T-helper 17 cell (primary cell): Measurements from ENCODE around the gene MLIP. TPM values are rescaled to one million over a fixed set of nuclear protein-coding genes. Genes with fewer than 3 reads are reported as not detected.

ENCODE experiments used
- ATAC-seq: fragments of 150-1000 bp; cut with Tn5 transposase; 2 replicates; pipeline ENCODE4 v1.10.0; 2021; ENCODE audit warnings: mild to moderate bottlenecking, moderate library complexity
- DNase-seq, 3 donors: peaks; one replicate each; pipeline versions ENCODE4 v3.0.0 to v3.0.0-alpha.2; 2020 to 2021
- H3K9me3 ChIP-seq: one replicate; pipeline ENCODE4 v1.7.0; 2013; ENCODE audit warnings: low read length, mild to moderate bottlenecking; ENCODE audit not compliant: control insufficient read depth, poor library complexity, severe bottlenecking
- H3K27ac Mint-ChIP-seq: one replicate; pipeline ENCODE4 v1.8.0; 2022; ENCODE audit warnings: mild to moderate bottlenecking, moderate library complexity, mixed read lengths
- H3K27me3 Mint-ChIP-seq: one replicate; pipeline ENCODE4 v1.8.0; 2022; ENCODE audit warnings: mixed read lengths
- H3K36me3 Mint-ChIP-seq: one replicate; pipeline ENCODE4 v1.8.0; 2022; ENCODE audit warnings: low read depth, mixed read lengths
- H3K4me1 Mint-ChIP-seq: one replicate; pipeline ENCODE4 v1.8.0; 2022; ENCODE audit warnings: mild to moderate bottlenecking, mixed read lengths
- H3K4me3 Mint-ChIP-seq: one replicate; pipeline ENCODE4 v1.8.0; 2022; ENCODE audit warnings: mild to moderate bottlenecking, moderate library complexity, mixed read lengths
- total RNA-seq, 4 donors: library from RNA in 2 of 4; stranded (reverse) in 2 of 4; gene quantifications; one replicate each; pipeline ENCODE4 v1.2.3 and lab custom pipeline; 2022 to 2026

MLIP gene
- total RNA-seq, 2 donors from 2014 or later, result not detected

DNA sequence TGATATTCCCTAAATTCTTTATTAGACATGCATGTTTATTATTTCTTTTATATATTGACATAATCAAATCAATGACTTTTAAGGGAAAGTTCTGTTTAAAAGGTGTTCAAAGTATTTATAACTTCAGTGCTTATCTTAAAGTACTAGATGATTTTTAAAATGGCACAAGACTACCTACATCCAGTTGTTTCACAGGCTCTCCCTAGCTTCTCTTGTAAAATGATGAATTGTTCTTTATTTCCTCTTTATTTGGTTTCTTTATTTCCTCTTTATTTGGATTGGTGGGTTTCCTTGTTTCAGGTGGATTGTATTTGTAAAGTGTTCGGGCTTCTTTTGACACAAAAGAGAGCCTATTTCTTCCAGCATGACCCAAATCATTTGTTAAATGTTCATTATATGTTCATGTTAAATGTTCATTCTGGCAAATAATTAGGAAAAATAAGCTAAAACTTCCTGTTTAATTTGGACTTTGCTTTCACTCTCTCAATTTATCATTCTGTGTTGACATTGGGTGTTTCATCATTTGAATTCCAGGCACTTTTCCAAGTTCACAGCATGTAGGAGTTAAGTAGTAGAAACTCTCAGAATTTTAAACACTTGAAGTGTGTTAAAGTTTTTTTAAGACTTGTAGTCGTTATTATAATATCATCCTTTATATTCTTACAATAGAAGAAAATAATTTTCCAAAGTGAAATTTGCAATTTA, 24.6 kb downstream of the MLIP start:
- H3K27ac Mint-ChIP-seq, result no peak overlapping the region
- ATAC-seq, result no peak

DNA sequence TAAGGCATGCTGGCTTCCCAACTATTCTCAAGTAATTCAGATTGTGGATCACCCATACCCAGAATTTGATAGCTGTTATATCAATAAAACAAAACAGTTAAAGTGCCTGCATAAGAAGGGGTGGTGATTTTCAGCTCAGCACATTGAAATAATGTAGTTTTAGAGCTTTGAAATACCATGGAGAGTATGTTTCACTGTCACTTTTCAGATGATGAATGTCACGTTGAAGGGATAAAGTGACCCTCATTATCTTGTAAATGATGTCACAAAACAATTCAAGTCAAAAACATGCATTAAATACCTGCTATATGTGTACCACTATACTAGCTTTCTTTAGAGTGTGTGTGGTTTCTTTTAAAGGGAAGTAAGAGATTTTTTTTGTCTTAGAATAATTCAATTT, 27.6 kb downstream of the MLIP start:
- no peak for ATAC-seq
- Mint-ChIP-seq H3K27ac (no peak overlapping the region), H3K27me3 (no peaks in the 10 kb centered on the region), H3K4me1 (no peaks in the 10 kb centered on the region), H3K4me3 (no peak overlapping the region), H3K36me3 (no peaks in the 10 kb centered on the region)
- DNase-seq, result no peak
- H3K9me3 ChIP-seq, result no peaks in the 10 kb centered on the region

More for the DNA sequence above, 24.6 kb downstream of the MLIP start:
- Mint-ChIP-seq H3K4me1 (no peaks in the 10 kb centered on the region), H3K36me3 (no peaks in the 10 kb centered on the region), H3K4me3 (no peak overlapping the region), H3K27me3 (no peaks in the 10 kb centered on the region)
- H3K9me3 ChIP-seq, result no peaks in the 10 kb centered on the region
- no peak for DNase-seq

DNA sequence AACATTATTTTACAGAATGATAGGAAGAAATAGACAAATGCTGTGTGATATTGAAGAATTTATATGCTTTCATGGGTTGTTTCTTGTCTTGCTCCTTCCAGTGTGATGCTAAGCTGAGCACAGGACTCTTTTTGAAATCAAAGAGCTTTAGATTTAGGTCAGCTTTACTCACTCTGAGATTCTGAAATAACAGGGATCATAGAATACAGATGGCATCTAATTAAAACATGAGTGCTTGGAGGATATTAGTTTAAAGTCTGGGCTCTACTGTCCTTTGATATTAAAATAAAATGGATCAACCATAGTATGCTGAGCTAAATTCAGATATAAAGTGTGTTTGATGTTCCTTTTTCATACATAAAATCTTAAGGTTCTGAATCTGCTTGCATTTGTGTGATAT, 29.6 kb downstream of the MLIP start:
- no peak overlapping the region for H3K27ac Mint-ChIP-seq
- no peaks in the 10 kb centered on the region for H3K36me3 Mint-ChIP-seq
- no peaks in the 10 kb centered on the region for H3K27me3 Mint-ChIP-seq
- ATAC-seq (no peak), DNase-seq (no peak)
- H3K9me3 ChIP-seq, result no peaks in the 10 kb centered on the region
- H3K4me3 Mint-ChIP-seq, result no peak overlapping the region
- H3K4me1 Mint-ChIP-seq, result no peaks in the 10 kb centered on the region

DNA sequence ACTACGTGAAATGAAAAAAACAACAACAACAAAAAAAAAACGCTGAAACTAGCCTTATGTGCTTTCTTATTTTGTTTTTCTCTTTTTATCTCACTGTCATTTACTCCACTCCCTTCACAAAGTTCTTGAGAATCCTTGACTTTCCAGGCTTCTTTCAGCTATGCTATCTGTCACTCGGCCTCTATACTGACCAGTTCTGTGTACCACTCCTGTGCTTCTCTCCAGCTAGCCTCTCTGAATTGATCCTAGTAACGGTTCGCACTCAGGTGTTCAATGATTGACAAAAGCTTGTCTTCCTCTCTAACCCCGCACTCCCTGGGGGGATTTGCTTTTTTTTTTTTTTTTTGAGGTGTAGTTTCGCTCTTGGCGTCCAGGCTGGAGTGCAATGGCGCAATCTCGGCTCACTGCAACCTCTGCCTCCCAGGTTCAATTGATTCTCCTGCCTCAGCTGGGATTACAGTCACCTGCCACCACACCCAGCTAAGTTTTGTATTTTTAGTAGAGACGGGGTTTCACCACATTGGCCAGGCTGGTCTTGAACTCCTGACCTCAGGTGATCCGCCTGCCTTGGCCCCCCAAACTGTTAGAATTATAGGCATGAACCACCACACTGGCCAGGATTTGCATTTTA, 31.8 kb downstream of the MLIP start:
- ATAC-seq (no peak), DNase-seq (no peak)
- Mint-ChIP-seq H3K4me3 (no peak overlapping the region), H3K4me1 (no peaks in the 10 kb centered on the region), H3K27me3 (no peaks in the 10 kb centered on the region), H3K36me3 (no peaks in the 10 kb centered on the region), H3K27ac (no peak overlapping the region)
- H3K9me3 ChIP-seq, result no peaks in the 10 kb centered on the region

DNA sequence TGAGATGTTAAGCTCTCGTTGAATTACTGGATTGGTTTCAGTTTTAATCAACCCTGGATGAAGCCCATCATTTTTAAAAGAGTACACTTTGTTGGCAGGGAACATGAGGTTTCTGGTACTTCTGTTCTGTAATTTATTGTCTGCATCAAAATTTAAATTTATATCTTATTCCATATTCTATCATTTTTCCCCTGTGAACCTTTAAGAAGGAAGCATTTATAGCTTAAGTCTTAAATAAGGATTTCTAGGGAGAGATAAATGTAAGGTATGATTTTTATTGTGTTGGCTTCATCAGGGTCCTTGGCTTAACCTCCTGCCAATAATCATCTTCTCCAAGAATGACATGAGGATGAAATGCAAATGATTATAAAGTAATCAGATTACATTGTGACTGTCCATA, 40.6 kb downstream of the MLIP start:
- ATAC-seq, result no peak
- Mint-ChIP-seq H3K27me3 (no peaks in the 10 kb centered on the region), H3K36me3 (no peaks in the 10 kb centered on the region)

DNA sequence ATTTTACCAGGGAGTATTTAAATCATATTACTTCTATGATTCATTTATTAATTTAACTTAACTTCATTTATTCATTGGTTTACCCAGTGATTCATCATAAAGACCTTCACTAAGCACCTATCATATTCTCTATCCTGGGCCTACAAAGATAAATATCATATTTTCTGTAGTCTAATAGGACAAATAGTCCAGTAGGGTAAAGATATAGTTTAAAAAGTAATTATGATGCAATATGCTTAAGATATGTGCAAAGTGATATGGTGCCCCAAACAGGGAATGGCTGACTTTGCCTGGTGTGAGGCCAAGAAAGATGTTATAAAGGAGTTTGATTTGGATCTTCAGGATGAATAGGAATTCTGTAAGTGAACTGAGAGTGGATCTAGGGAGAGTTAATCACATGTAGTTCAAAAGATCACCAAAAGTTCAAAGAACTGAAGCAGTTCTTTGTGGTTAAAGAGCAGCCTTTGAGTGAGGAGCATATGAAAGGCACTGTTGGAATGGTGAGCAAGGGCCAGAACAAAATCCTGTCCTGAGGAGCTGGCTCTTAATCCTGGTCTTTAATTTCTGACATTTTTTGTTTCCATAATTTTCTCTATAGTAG, 45.5 kb downstream of the MLIP start:
- H3K9me3 ChIP-seq, result no peaks in the 10 kb centered on the region
- DNase-seq (no peak), ATAC-seq (no peak)
- no peaks in the 10 kb centered on the region for H3K36me3 Mint-ChIP-seq
- no peaks in the 10 kb centered on the region for H3K27me3 Mint-ChIP-seq
- H3K27ac Mint-ChIP-seq, result no peak overlapping the region
- H3K4me1 Mint-ChIP-seq, result no peaks in the 10 kb centered on the region
- no peak overlapping the region for H3K4me3 Mint-ChIP-seq

More for the DNA sequence above, 40.6 kb downstream of the MLIP start:
- no peak overlapping the region for H3K4me3 Mint-ChIP-seq
- H3K4me1 Mint-ChIP-seq, result no peaks in the 10 kb centered on the region
- DNase-seq, result no peak
- no peaks in the 10 kb centered on the region for H3K9me3 ChIP-seq
- no peak overlapping the region for H3K27ac Mint-ChIP-seq

DNA sequence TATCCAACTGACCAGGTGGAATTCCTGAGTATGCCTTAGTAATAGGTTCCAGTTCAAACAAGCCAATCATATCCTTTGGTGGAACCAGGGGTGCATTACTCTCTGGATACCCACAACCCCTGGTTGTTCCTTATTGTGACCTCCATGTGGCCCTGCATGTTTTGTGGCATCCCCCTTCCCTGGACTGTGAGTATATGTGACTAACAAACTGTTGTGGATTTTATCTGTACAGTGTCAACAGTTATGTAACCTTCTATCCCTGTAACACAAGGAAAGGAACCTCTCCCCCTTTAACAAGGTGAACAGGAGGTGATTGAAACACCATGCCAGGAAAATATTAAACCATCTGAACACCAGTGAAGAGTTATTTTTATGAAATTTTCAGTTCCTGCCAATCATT, 46.2 kb downstream of the MLIP start:
- DNase-seq, result no peak
- no peak for ATAC-seq
- no peaks in the 10 kb centered on the region for H3K9me3 ChIP-seq
- no peaks in the 10 kb centered on the region for H3K27me3 Mint-ChIP-seq
- no peaks in the 10 kb centered on the region for H3K36me3 Mint-ChIP-seq
- no peak overlapping the region for H3K4me3 Mint-ChIP-seq
- H3K4me1 Mint-ChIP-seq, result no peaks in the 10 kb centered on the region
- no peak overlapping the region for H3K27ac Mint-ChIP-seq

DNA sequence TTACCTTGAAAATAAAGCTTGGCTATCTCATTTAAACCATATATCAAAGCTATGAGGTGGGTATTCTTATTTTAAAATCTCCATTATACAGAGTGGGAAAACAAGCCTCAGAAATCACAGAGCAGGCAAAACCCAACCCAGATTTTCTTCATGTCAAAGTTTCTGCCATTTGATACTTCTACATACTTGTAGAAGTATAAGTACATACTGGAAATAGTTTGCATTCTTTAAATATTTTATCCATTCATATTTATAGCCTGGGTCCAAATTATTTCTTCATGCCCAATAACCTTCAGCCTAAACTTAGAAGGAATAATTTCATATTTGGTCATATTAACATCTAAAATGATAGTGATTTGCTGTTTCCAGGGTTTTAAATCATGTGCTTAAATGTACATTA, 61.8 kb downstream of the MLIP start:
- DNase-seq, result no peak
- Mint-ChIP-seq H3K36me3 (no peaks in the 10 kb centered on the region), H3K4me1 (no peaks in the 10 kb centered on the region), H3K27me3 (no peaks in the 10 kb centered on the region), H3K27ac (no peak overlapping the region), H3K4me3 (no peak overlapping the region)
- H3K9me3 ChIP-seq, result no peaks in the 10 kb centered on the region
- no peak for ATAC-seq

DNA sequence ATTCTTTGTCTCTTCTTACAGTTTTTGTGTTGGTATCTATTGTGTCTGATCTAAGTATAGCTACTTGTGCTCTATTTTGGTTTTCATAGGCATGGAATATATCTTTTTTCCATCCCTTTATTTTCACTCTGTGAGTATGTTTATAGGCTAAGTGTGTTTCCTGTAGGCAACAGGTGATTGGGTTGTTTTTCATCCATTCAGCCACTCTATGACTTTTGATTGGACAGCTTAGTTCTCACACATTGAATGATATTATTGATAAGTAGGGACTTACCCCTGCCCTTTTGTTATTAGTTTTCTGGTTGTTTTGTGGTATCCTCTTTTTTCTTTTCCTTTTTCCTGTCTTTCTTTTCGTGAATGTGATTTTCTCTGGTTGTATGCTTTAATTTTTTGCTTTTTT, 67.9 kb downstream of the MLIP start:
- DNase-seq (no peak), ATAC-seq (no peak)
- Mint-ChIP-seq H3K27ac (no peak overlapping the region), H3K4me1 (no peaks in the 10 kb centered on the region), H3K36me3 (no peaks in the 10 kb centered on the region), H3K4me3 (no peak overlapping the region), H3K27me3 (no peaks in the 10 kb centered on the region)
- no peaks in the 10 kb centered on the region for H3K9me3 ChIP-seq

DNA sequence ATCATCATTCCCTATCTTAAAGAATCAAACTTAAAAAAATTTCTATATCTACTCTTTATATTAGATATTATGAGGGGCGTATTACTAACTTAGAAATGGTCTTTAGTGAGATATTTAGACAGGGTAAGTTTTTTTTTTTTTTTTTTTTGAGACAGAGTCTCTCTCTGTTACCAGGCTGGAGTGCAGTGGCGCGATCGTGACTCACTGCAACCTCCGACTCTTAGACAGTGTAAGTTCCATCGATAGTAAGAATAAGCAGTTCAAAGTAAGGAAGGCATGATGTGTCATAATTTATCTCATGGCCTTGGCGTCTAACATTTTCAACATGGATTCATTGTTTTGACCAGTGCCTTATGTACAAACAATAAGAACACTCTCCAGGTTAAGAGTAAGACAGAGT, 72.4 kb downstream of the MLIP start:
- no peak overlapping the region for H3K27ac Mint-ChIP-seq

DNA sequence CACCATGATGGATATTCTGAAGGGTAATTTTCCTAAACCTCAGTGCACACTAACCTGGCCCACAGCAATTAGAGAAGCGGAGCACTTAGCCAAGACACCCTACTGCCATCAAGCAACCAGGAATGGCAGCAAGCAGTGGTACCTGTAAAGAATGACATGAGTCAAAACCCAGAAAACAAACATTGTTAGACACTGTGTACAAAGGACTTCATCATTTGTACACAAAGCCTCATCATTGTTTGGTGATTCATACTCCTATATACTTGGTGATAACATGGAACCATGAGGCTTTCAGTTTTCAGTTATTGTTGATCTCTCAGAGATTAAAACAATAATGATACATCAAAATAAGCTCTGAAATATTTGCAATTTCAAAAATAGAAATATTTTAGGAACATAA, 74.6 kb downstream of the MLIP start:
- no peak for DNase-seq
- no peaks in the 10 kb centered on the region for H3K27me3 Mint-ChIP-seq
- ATAC-seq, result no peak
- H3K4me1 Mint-ChIP-seq, result no peaks in the 10 kb centered on the region
- H3K9me3 ChIP-seq, result no peaks in the 10 kb centered on the region
- no peak overlapping the region for H3K4me3 Mint-ChIP-seq
- H3K27ac Mint-ChIP-seq, result no peak overlapping the region
- H3K36me3 Mint-ChIP-seq, result no peaks in the 10 kb centered on the region

More for the DNA sequence above, 72.4 kb downstream of the MLIP start:
- Mint-ChIP-seq H3K27me3 (no peaks in the 10 kb centered on the region), H3K36me3 (no peaks in the 10 kb centered on the region), H3K4me1 (no peaks in the 10 kb centered on the region), H3K4me3 (no peak overlapping the region)
- ATAC-seq (no peak), DNase-seq (no peak)
- H3K9me3 ChIP-seq, result no peaks in the 10 kb centered on the region

DNA sequence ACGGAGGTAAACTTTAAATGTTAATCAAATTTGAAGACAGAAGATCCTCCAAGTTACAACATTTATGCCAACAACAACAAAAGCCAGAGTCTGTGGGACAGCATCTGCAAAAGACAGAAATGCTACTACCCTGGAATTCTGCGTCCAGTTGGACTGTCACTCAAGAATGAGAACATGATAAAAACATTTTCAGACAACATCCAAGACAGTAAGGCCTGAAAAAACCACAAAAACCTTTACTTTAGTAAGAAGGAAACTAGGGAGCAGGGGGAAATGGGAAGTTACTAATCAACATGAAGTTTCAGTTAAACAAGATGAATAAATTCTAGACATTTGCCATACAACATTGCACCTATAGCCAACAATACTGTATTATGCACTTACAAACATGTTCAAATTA, 77.6 kb downstream of the MLIP start:
- no peak for ATAC-seq
- Mint-ChIP-seq H3K36me3 (no peaks in the 10 kb centered on the region), H3K27ac (no peak overlapping the region), H3K27me3 (no peaks in the 10 kb centered on the region), H3K4me1 (no peaks in the 10 kb centered on the region), H3K4me3 (no peak overlapping the region)
- no peak for DNase-seq
- no peaks in the 10 kb centered on the region for H3K9me3 ChIP-seq

DNA sequence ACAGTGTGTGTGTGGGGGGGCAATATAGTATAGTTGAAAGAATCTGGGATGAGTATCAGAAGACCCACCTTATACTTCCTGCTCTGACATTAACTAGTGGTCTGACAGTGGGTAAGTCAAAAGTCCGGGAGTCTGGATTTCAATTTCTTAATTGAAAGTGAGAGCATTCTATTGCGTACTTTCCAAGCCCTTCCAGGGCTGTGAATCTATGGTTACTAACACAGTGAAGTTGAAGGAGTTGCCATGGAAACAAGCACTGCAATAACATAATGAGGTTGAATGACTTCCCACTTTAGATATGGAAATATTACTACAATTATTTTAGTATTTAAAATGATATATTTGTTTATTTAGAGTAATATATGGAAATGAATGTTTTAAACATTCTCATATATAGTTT, 80.2 kb downstream of the MLIP start:
- H3K9me3 ChIP-seq, result no peaks in the 10 kb centered on the region
- H3K4me3 Mint-ChIP-seq, result no peak overlapping the region
- no peaks in the 10 kb centered on the region for H3K4me1 Mint-ChIP-seq
- no peak for ATAC-seq
- no peak overlapping the region for H3K27ac Mint-ChIP-seq
- H3K36me3 Mint-ChIP-seq, result no peaks in the 10 kb centered on the region
- DNase-seq, result no peak
- H3K27me3 Mint-ChIP-seq, result no peaks in the 10 kb centered on the region

DNA sequence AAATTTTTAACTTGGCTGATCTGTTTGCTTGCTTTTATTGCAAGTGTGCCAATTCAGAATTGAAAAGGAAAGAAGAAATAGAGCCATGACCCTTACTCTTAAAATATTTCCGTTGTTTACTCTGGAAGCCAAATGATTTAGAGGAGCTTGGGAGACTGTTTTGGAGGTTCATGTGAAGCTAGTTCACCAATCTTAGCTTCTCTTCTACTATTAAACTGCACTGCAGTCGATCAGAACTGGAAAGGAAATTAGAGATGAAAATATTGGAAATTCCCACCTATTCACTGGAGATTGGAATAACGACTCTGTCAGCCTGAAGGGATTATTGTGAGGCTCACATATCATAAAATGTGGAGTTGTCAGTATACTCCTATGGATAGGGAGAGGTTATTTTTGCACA, 81.8 kb downstream of the MLIP start:
- no peaks in the 10 kb centered on the region for H3K36me3 Mint-ChIP-seq
- H3K4me1 Mint-ChIP-seq, result no peaks in the 10 kb centered on the region
- no peak overlapping the region for H3K4me3 Mint-ChIP-seq
- DNase-seq, result no peak
- no peak overlapping the region for H3K27ac Mint-ChIP-seq
- no peaks in the 10 kb centered on the region for H3K27me3 Mint-ChIP-seq
- ATAC-seq, result no peak
- no peaks in the 10 kb centered on the region for H3K9me3 ChIP-seq
